Skeletal muscle satellite cell (primary cell): ENCODE results near the gene TRUB2.

Experiments
- H3K27me3 ChIP-seq: 2 replicates; pipeline ENCODE4 v1.7.0; 2013; ENCODE audit warnings: low read length; ENCODE audit not compliant: control insufficient read depth, insufficient read depth
- H3K36me3 ChIP-seq: 2 replicates; pipeline ENCODE4 v1.7.0; 2013; ENCODE audit warnings: mild to moderate bottlenecking, control low read depth, low read length; ENCODE audit not compliant: insufficient read depth
- H3K4me1 ChIP-seq: 2 replicates; pipeline ENCODE4 v1.7.0; 2013; ENCODE audit warnings: low read length; ENCODE audit not compliant: control insufficient read depth, insufficient read depth
- H3K4me2 ChIP-seq: 2 replicates; pipeline ENCODE4 v1.7.0; 2013; ENCODE audit warnings: mild to moderate bottlenecking, low read length
- H3K4me3 ChIP-seq: 2 replicates; pipeline ENCODE4 v1.7.0; 2013; ENCODE audit warnings: low read length
- H3K9ac ChIP-seq: 2 replicates; pipeline ENCODE4 v1.7.0; 2013; ENCODE audit warnings: mild to moderate bottlenecking, low read depth, low read length, moderate library complexity
- H3K9me3 ChIP-seq: replicated peaks from 2 replicates; pipeline ENCODE4 v1.7.0; 2013; ENCODE audit warnings: mild to moderate bottlenecking, control low read depth, low read length

The TRUB2 gene

DNA sequence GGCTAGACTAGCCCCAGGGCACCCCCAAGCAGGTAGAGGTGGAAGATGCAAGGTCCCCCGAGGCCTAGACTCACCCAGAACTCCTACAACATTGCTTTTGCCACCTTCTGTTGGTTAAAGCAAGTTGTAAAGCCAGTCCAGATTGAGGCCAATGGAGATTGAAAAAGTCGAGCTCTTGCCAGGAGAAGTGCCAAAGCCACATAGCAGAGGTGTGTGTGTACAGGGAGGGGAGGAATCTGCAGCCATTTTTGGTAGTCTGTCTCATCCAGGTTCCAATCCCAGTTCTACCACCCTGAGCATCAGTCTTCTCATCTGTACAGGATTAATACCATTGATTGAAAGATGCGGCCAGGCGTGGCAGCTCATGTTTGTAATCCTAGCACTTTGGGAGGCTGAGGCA lies 36.6 kb upstream of the TRUB2 start:
- Histone ChIP-seq H3K36me3 (peaks cover 13% of the 10 kb centered on the region), H3K4me2 (no peak overlapping the region), H3K4me1 (peaks cover 24% of the 10 kb centered on the region), H3K9ac (no peak overlapping the region), H3K4me3 (no peak overlapping the region), H3K27me3 (no peaks in the 10 kb centered on the region), H3K9me3 (no peaks in the 10 kb centered on the region)

DNA sequence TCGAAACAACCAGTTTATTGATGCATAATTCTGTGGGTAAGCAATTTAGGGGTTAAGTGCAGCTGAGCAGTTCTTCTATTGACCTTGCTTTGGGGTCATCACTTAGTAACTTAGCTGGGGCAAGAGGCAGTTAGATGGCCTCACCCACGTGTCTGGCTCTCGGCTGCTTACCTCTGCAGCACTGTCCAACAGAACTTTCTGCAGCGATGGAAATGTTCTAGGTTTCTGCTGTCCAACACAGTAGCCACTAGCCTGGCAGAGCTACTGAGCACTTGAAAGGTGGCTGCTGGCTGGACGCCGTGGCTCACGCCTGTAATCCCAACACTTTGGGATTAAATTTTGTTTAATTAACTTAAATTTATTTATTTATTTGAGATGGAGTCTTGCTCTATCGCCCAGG lies 35.8 kb upstream of the TRUB2 start:
- Histone ChIP-seq H3K4me2 (no peak overlapping the region), H3K36me3 (peaks cover 17% of the 10 kb centered on the region), H3K9ac (no peak overlapping the region), H3K4me1 (peaks cover 24% of the 10 kb centered on the region), H3K27me3 (no peaks in the 10 kb centered on the region), H3K4me3 (no peak overlapping the region), H3K9me3 (no peaks in the 10 kb centered on the region)

DNA sequence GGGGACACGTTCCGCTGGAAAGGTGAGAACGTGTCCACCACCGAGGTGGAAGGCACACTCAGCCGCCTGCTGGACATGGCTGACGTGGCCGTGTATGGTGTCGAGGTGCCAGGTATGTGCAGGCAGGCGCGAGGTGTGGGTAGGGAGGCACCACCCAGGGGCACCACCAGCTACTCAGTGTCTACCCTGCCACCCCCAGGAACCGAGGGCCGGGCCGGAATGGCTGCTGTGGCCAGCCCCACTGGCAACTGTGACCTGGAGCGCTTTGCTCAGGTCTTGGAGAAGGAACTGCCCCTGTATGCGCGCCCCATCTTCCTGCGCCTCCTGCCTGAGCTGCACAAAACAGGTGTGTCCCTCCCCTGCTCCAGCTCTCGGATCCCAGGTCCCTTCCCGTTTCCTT lies 33.2 kb upstream of the TRUB2 start:
- Histone ChIP-seq H3K36me3 (peaks cover 27% of the 10 kb centered on the region), H3K4me2 (no peak overlapping the region)

DNA sequence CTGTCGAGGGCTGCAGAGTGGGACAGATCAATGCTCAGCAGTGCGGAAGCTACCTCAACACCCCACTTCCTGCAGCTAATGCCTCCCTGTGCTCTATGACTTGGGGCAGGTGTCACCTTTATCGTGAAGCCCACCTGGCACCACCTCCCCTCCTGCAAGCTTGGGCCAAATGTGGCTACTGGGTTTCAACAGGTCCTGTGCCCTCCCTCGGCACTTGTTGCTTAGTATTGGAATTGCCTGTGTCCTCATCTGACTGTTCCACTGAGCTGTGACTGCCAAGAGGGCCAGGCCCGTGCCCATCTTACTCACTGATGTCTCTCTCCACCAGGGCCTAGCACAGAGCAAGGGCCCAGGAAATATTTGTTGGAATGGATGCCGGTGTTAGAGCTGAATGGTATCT lies 27.5 kb upstream of the TRUB2 start:
- no peak overlapping the region for H3K4me2 ChIP-seq
- no peaks in the 10 kb centered on the region for H3K9me3 ChIP-seq
- no peaks in the 10 kb centered on the region for H3K27me3 ChIP-seq
- H3K36me3 ChIP-seq, result peaks cover 58% of the 10 kb centered on the region
- no peaks in the 10 kb centered on the region for H3K4me1 ChIP-seq
- H3K9ac ChIP-seq, result no peak overlapping the region
- H3K4me3 ChIP-seq, result no peak overlapping the region

More for the DNA sequence above, 33.2 kb upstream of the TRUB2 start:
- Histone ChIP-seq H3K9me3 (no peaks in the 10 kb centered on the region), H3K27me3 (no peaks in the 10 kb centered on the region), H3K4me1 (peaks cover 2% of the 10 kb centered on the region), H3K4me3 (no peak overlapping the region), H3K9ac (no peak overlapping the region)

DNA sequence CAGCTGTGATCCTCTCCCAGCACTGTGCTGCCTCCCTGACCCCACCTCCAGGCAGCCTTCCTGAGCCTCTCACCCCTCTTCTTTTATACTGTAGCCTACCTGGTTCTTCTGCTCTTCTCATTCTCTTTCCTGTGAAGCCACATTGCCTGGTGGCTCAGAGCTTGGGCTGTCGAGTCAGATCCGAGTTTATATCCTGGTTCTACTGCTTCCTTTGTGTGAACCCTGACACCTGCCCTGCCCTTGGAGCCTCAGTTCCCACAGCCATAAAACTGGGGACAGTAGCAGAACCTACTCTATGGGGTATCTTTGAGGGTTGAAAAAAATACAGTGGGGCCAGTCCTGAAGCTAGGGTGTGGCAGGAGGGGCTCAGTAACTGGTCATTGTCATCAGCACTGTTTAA lies 26.9 kb upstream of the TRUB2 start:
- H3K4me3 ChIP-seq, result no peak overlapping the region
- H3K4me1 ChIP-seq, result no peaks in the 10 kb centered on the region
- H3K27me3 ChIP-seq, result no peaks in the 10 kb centered on the region
- no peaks in the 10 kb centered on the region for H3K9me3 ChIP-seq
- H3K9ac ChIP-seq, result no peak overlapping the region
- peaks cover 64% of the 10 kb centered on the region for H3K36me3 ChIP-seq
- H3K4me2 ChIP-seq, result no peak overlapping the region

DNA sequence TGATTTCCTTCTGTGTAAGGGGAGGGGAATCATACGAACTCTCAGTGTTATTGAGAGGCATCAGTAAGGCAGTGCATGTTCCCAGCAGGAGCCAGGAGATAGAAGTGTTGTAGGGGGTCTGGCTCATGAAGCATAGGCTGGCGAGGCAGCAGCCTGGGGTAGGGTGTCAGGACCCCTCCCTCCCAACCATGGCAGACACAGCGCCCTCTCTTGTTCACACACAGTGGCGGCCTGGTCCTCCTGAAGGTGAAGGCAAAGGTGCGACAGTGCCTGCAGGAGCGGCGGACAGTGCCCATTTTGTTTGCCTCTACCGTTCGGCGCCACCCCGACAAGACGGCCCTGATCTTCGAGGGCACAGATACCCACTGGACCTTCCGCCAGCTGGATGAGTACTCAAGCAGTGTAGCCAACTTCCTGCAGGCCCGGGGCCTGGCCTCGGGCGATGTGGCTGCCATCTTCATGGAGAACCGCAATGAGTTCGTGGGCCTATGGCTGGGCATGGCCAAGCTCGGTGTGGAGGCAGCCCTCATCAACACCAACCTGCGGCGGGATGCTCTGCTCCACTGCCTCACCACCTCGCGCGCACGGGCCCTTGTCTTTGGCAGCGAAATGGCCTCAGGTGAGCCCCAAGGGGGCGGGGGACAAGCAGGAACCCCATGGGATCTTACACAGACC lies 22.8 kb upstream of the TRUB2 start:
- peaks cover 61% of the 10 kb centered on the region for H3K36me3 ChIP-seq
- no peak overlapping the region for H3K4me2 ChIP-seq
- no peak overlapping the region for H3K4me3 ChIP-seq

DNA sequence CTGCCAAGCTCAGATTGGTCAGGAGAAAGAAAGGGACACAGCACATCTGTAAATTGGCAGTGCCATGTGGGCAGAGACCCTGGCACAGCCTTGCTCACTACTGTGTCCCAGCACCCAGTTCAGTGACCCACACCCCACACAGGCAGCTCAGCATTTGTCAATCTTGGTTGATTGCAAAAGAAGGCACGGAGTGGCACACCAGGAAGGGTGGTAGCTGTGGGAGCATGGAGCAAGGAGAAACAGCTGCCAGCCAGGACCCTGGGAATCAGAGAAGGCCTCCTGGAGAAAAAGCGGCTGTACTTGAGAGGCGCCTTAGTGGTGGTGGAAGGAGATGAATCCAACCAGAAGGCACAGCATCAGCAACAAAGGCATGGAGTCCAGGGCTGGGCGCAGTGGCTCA lies 21.6 kb upstream of the TRUB2 start:
- H3K9ac ChIP-seq, result no peak overlapping the region
- H3K36me3 ChIP-seq, result peaks cover 50% of the 10 kb centered on the region
- no peak overlapping the region for H3K4me3 ChIP-seq

More for the DNA sequence above, 22.8 kb upstream of the TRUB2 start:
- Histone ChIP-seq H3K9me3 (no peaks in the 10 kb centered on the region), H3K27me3 (no peaks in the 10 kb centered on the region), H3K4me1 (peaks cover 4% of the 10 kb centered on the region), H3K9ac (no peak overlapping the region)

DNA sequence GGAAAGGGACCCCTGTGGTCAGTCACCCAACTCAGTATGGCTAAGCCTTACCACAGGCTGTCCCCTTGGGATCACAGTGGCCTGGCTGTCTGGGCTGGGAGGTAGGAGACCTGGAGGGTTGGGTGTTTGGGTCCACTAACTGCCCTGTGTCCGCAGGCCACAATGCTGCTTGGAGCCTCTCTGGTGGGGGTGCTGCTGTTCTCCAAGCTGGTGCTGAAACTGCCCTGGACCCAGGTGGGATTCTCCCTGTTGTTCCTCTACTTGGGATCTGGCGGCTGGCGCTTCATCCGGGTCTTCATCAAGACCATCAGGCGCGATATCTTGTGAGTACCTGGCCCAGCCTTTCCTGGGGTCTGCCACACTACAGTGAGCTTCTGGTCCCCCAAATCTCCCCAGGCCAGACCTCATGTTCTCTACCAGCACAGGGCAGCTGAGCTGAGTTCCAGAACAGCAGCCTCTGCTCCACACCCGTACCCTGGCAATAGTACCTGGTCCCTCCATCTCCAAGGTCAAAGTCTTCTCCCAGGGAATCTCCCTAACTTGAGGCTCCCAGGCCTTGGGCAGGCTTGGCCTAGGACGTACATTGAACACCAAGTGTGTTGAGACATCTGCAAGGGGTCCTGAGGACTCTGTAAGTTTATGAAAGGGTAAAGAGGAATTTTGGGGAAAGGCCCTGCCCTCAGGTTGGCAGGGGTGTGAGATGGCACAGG lies 20.9 kb upstream of the TRUB2 start:
- Histone ChIP-seq H3K4me2 (no peak overlapping the region), H3K9ac (no peak overlapping the region), H3K4me3 (no peak overlapping the region), H3K9me3 (no peaks in the 10 kb centered on the region), H3K36me3 (peaks cover 44% of the 10 kb centered on the region), H3K27me3 (no peaks in the 10 kb centered on the region), H3K4me1 (peaks cover 4% of the 10 kb centered on the region)

More for the DNA sequence above, 21.6 kb upstream of the TRUB2 start:
- H3K4me2 ChIP-seq, result no peak overlapping the region
- H3K4me1 ChIP-seq, result peaks cover 4% of the 10 kb centered on the region
- H3K27me3 ChIP-seq, result no peaks in the 10 kb centered on the region
- H3K9me3 ChIP-seq, result no peaks in the 10 kb centered on the region

DNA sequence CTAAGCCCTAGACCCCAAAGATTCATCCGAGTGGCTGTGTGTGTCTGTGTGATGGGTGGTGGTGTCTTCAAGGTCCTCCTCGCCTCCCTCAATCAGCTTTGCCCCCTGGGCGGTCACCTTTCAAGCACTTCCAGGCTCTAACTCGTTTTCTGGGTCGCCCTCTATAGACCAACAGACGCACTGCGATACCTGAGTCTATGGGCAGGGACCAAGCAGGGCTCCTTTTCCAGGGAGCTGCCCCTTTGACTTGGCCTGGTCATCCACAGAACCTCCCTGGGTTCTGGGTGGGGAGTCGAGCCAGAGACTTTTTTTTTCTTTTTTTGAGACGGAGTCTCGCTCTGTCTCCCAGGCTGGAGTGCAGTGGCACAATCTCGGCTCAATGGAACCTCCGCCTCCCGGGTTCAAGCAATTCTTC lies 19.2 kb upstream of the TRUB2 start:
- Histone ChIP-seq H3K9me3 (no peaks in the 10 kb centered on the region), H3K4me2 (peak overlapping the region; percentile 93), H3K4me3 (peak overlapping the region; percentile 97), H3K27me3 (no peaks in the 10 kb centered on the region), H3K4me1 (peaks cover 4% of the 10 kb centered on the region), H3K9ac (peak overlapping the region; percentile 81), H3K36me3 (peaks cover 34% of the 10 kb centered on the region)

DNA sequence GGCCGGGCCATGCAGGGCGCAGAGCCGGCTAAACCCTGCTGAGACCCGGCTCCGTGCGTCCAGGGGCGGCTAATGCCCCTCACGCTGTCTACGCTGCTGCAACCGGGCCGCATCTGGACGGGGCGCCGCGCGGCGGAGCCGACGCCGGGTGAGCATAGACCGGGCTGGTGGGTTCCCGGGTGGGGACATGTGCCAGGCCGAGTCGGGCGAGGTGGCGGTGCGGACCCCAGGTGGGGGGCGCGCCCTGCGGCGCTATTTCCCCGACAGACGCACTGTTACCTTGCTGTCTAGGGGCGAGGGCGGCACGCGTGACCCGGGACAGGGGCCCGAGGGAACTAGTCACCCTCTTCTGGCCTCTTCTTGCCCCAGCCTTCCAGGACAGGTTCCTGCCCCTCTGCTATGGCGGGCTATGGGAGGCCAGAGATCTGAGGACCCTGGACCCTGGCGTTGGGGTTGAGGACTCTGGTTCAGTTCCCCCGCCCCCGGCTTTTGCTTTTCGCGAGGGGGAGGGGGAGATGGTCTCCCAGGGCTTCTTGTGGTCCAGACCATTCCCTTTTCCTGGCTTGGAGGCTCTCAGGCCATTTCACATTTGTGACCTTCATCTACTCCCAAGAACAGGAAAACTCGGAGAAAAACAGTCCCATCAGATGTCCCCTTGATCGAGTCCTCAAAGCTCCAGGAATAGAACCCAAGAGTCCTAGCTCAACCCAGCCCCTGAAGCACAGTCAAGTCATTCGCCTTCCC lies 18.6 kb upstream of the TRUB2 start:
- peak overlapping the region; percentile 93 for H3K4me2 ChIP-seq
- no peaks in the 10 kb centered on the region for H3K27me3 ChIP-seq
- H3K4me3 ChIP-seq, result peak overlapping the region; percentile 97
- H3K9ac ChIP-seq, result peak overlapping the region; percentile 81
- H3K36me3 ChIP-seq, result peaks cover 32% of the 10 kb centered on the region
- H3K9me3 ChIP-seq, result no peaks in the 10 kb centered on the region
- peaks cover 4% of the 10 kb centered on the region for H3K4me1 ChIP-seq

DNA sequence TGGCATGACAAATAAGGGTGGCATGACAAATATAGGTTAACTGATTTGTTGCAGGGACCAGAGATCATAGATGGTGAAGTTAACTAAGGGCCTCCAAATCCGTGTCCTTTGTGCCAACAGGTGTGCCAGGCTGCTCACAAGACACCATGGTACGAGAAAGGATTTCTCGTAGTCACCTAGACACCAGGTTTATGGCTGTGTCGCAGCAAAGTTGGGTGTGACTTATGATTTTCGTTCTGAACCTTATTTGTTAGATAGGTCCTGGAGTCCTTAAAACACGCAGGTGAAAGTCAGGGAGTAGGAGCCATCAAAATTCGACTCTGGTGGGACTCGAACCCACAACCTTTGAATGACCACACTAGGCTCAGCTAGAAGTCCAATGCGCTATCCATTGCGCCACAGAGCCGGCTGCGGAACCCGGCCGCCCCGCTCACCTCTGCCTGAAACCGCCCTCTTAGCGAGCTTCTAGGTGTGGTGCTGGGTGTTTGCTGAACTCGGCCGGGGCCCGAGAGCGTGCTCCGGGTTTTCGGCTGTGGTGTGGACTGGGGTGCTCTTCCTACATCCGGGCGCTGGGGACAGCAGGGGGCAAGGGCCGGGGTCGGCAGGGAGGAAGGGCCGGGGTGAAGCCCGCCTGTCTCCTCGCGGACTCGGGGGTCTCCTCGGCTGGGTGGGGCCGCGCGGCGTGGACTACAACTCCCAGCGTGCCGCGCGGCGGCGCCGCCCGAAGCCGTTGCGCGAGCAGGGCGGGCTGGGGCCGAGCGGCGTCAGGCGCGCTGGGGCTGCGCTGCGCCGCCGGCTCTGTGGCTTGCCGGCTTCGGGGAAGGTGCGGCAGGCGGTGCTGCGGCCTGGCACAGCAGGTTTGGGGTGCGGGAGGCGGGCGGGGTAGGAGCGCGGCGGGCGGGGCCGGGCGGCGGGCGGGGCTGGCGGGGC lies 17.8 kb upstream of the TRUB2 start, which contains the start of gene SLC27A4:
Gene SLC27A4 (plus strand): TSS at position 767 of the 930 bp plus-strand sequence. CDS start 2,606 bp downstream, outside the sequence.
- H3K9ac ChIP-seq, result peak within 1 kb of the TSS; percentile 81
- peak within 1 kb of the TSS; percentile 97 for H3K4me3 ChIP-seq
- H3K9me3 ChIP-seq, result no peaks in the 10 kb centered on the region
- peak within 1 kb of the TSS; percentile 93 for H3K4me2 ChIP-seq
- H3K27me3 ChIP-seq, result no peaks in the 10 kb centered on the region
- peaks cover 4% of the 10 kb centered on the region for H3K4me1 ChIP-seq
- peaks cover 24% of the 10 kb centered on the region for H3K36me3 ChIP-seq
